Glutamatergic neuron (in vitro differentiated cells): ENCODE results near the gene ANO4. TPM values are rescaled to one million over a fixed set of nuclear protein-coding genes. Genes with fewer than 3 reads are reported as not detected.

ENCODE experiments used
- DNase-seq: peaks from one replicate; pipeline ENCODE4 v3.0.0; 2022
- H3K27ac Mint-ChIP-seq: one replicate; pipeline ENCODE4 v1.8.0; 2020; ENCODE audit warnings: mild to moderate bottlenecking, mixed read lengths, inconsistent platforms; ENCODE audit not compliant: unreplicated experiment
- H3K27me3 Mint-ChIP-seq: one replicate; pipeline ENCODE4 v1.8.0; 2020; ENCODE audit warnings: mild to moderate bottlenecking, moderate library complexity, mixed read lengths, inconsistent platforms; ENCODE audit not compliant: unreplicated experiment
- H3K36me3 Mint-ChIP-seq: one replicate; pipeline ENCODE4 v1.8.0; 2020; ENCODE audit warnings: mild to moderate bottlenecking, mixed read lengths, inconsistent platforms; ENCODE audit not compliant: unreplicated experiment
- H3K4me1 Mint-ChIP-seq: one replicate; pipeline ENCODE4 v1.8.0; 2020; ENCODE audit warnings: mild to moderate bottlenecking, low read depth, mixed read lengths, inconsistent platforms; ENCODE audit not compliant: unreplicated experiment
- H3K4me3 Mint-ChIP-seq: one replicate; pipeline ENCODE4 v1.8.0; 2020; ENCODE audit warnings: mild to moderate bottlenecking, mixed read lengths, inconsistent platforms; ENCODE audit not compliant: unreplicated experiment
- H3K9me3 Mint-ChIP-seq: one replicate; pipeline ENCODE4 v1.8.0; 2020; ENCODE audit warnings: mild to moderate bottlenecking, moderate library complexity, mixed read lengths, inconsistent platforms; ENCODE audit not compliant: unreplicated experiment
- CTCF ChIP-seq: fragments of 200-600 bp; sonication (generic); IDR thresholded peaks from one replicate; pipeline ENCODE4 v1.5.0; 2021; ENCODE audit not compliant: partially characterized antibody, unreplicated experiment
- total RNA-seq: library from RNA; stranded (reverse); fragmentation: NEBNext Ultra II Directional; extraction: Animal tissue kit (Norgen Biotek cat#: 25700); gene quantifications from one replicate; pipeline ENCODE4 v1.2.1, GENCODE V29; 2021; ENCODE audit not compliant: unreplicated experiment

The ANO4 gene
- total RNA-seq, 1 donor from 2014 or later: 38.0 TPM

DNA sequence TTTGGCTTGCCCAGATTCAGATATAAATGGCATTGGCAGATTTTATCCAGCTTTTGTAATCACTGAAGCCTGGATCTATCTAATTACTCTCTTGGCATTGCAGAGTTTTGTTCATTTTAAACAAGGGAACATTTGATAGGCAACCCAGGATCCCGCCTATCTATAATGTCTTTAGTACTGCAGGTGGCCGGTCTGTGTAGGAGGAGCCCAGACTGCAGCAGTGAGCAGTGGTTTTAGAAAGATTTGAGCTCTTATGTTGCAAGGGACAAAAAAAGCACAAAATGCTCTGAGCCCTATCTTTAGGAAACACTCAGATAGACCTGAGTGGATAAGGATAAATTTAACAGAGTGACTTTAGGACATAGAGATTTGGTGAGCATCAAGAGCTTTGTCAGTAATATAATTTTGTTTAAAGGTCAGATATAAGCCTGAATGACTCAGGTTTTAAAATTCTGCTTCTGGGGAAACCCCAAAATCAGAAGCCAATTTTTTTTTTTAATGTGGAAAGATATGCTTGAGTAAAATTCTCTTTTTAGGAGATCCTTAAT lies 250.0 kb downstream of the ANO4 start:
- Mint-ChIP-seq H3K4me3 (no peak overlapping the region), H3K27ac (no peak overlapping the region), H3K36me3 (no peaks in the 10 kb centered on the region), H3K27me3 (no peaks in the 10 kb centered on the region), H3K4me1 (peaks cover 3% of the 10 kb centered on the region), H3K9me3 (peaks cover 2% of the 10 kb centered on the region)
- no peak for DNase-seq
- no peak for TF ChIP-seq CTCF

- H3K4me3 Mint-ChIP-seq: no peak overlapping the region
- no peaks in the 10 kb centered on the region for H3K27me3 Mint-ChIP-seq
- H3K27ac Mint-ChIP-seq: no peak overlapping the region
- peaks cover 3% of the 10 kb centered on the region for H3K4me1 Mint-ChIP-seq
- H3K36me3 Mint-ChIP-seq: no peaks in the 10 kb centered on the region
- H3K9me3 Mint-ChIP-seq: peaks cover 3% of the 10 kb centered on the region
- DNase-seq: no peak
- TF ChIP-seq CTCF: no peak
These were observed 251.2 kb downstream of the ANO4 start for GRCh38 chr12:101045486-101046464.

- no peak overlapping the region for H3K27ac Mint-ChIP-seq
- no peaks in the 10 kb centered on the region for H3K27me3 Mint-ChIP-seq
- H3K36me3 Mint-ChIP-seq: no peaks in the 10 kb centered on the region
- H3K4me3 Mint-ChIP-seq: no peak overlapping the region
- DNase-seq: no peak
- peaks cover 3% of the 10 kb centered on the region for H3K9me3 Mint-ChIP-seq
- peaks cover 9% of the 10 kb centered on the region for H3K4me1 Mint-ChIP-seq
- TF ChIP-seq CTCF: no peak
These were observed 253.1 kb downstream of the ANO4 start for GRCh38 chr12:101047652-101048051.

GRCh38 chr12:101050631-101051030 lies 256.1 kb downstream of the ANO4 start:
- Mint-ChIP-seq H3K27ac (no peak overlapping the region), H3K27me3 (no peaks in the 10 kb centered on the region), H3K9me3 (peaks cover 3% of the 10 kb centered on the region), H3K4me3 (no peak overlapping the region), H3K36me3 (no peaks in the 10 kb centered on the region), H3K4me1 (peaks cover 9% of the 10 kb centered on the region)
- no peak for DNase-seq
- TF ChIP-seq CTCF: no peak

DNA sequence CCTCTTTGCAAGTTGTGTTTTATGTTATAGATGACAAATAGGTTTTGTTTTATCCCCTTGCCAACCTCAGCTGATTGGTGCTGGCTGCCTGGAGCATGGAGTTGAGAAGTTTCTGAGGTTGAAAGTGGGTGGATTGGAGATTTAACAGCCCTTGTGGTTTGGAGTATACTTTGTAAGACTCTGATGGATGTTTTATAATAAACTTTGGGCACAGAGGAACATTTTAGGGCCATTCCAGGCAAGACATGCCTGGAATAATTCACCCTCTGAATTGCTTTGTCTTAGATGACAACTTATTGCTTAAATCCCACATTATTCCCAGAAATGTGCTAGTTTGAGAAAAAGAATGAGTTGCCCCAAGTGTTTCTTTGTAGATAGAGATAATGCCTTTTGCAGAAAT lies 256.6 kb downstream of the ANO4 start:
- no peak for TF ChIP-seq CTCF
- Mint-ChIP-seq H3K4me1 (peaks cover 9% of the 10 kb centered on the region), H3K27ac (no peak overlapping the region), H3K9me3 (peaks cover 1% of the 10 kb centered on the region), H3K4me3 (no peak overlapping the region), H3K27me3 (no peaks in the 10 kb centered on the region), H3K36me3 (no peaks in the 10 kb centered on the region)
- DNase-seq: no peak
